BE2C (cell line): ENCODE results near the gene ATP2B3.

Source experiments
- DNase-seq: peaks from one replicate; pipeline ENCODE4 v3.0.0-alpha.2; 2020
- H3K27me3 ChIP-seq: fragments of 250-450 bp; sonication (Bioruptor Pico); 2 replicates; pipeline ENCODE4 v1.5.1; 2020; ENCODE audit warnings: mild to moderate bottlenecking
- H3K36me3 ChIP-seq: fragments of 250-450 bp; sonication (Bioruptor Pico); 2 replicates; pipeline ENCODE4 v1.5.1; 2020; ENCODE audit warnings: mild to moderate bottlenecking
- H3K4me1 ChIP-seq: fragments of 250-450 bp; sonication (Bioruptor Pico); 2 replicates; pipeline ENCODE4 v1.5.1; 2020
- H3K4me3 ChIP-seq: 2 replicates; pipeline ENCODE4 v1.5.1; 2011; ENCODE audit warnings: low read depth, low read length
- H3K9me3 ChIP-seq: fragments of 250-450 bp; sonication (Bioruptor Pico); 2 replicates; pipeline ENCODE4 v1.5.1; 2020
- CTCF ChIP-seq: IDR thresholded peaks from 2 replicates; pipeline ENCODE4 v1.5.1; 2012; ENCODE audit warnings: mild to moderate bottlenecking, low read depth, low read length

ATP2B3 gene

GRCh38 chrX:153576239-153576870, 58.9 kb downstream of the ATP2B3 start:
- H3K4me1 ChIP-seq: no peaks in the 10 kb centered on the region
- H3K4me3 ChIP-seq: no peak overlapping the region
- no peaks in the 10 kb centered on the region for H3K36me3 ChIP-seq
- no peaks in the 10 kb centered on the region for H3K9me3 ChIP-seq
- H3K27me3 ChIP-seq: no peaks in the 10 kb centered on the region
- no peak for TF ChIP-seq CTCF
- DNase-seq: peak; percentile 18

GRCh38 chrX:153576961-153577360, 59.5 kb downstream of the ATP2B3 start:
- Histone ChIP-seq H3K27me3 (no peaks in the 10 kb centered on the region), H3K36me3 (no peaks in the 10 kb centered on the region), H3K9me3 (no peaks in the 10 kb centered on the region), H3K4me1 (no peaks in the 10 kb centered on the region), H3K4me3 (no peak overlapping the region)
- DNase-seq: no peak
- TF ChIP-seq CTCF: no peak

- DNase-seq: no peak
- no peaks in the 10 kb centered on the region for H3K9me3 ChIP-seq
- H3K4me3 ChIP-seq: no peak overlapping the region
- H3K4me1 ChIP-seq: no peaks in the 10 kb centered on the region
- peak; percentile 19; the same call in 1 of the 2 replicates for TF ChIP-seq CTCF
- H3K36me3 ChIP-seq: no peaks in the 10 kb centered on the region
- no peaks in the 10 kb centered on the region for H3K27me3 ChIP-seq
Measured at GRCh38 chrX:153578200-153578835, 60.9 kb downstream of the ATP2B3 start.

GRCh38 chrX:153578889-153579288, 61.4 kb downstream of the ATP2B3 start:
- no peaks in the 10 kb centered on the region for H3K4me1 ChIP-seq
- H3K9me3 ChIP-seq: no peaks in the 10 kb centered on the region
- no peaks in the 10 kb centered on the region for H3K36me3 ChIP-seq
- H3K4me3 ChIP-seq: no peak overlapping the region
- TF ChIP-seq CTCF: no peak
- DNase-seq: no peak
- no peaks in the 10 kb centered on the region for H3K27me3 ChIP-seq

GRCh38 chrX:153580700-153581386, 63.4 kb downstream of the ATP2B3 start:
- Histone ChIP-seq H3K4me1 (no peaks in the 10 kb centered on the region), H3K36me3 (no peaks in the 10 kb centered on the region), H3K27me3 (no peaks in the 10 kb centered on the region), H3K4me3 (no peak overlapping the region), H3K9me3 (no peaks in the 10 kb centered on the region)
- TF ChIP-seq CTCF: 0 out of 2 replicates have a peak, but pooled peaks have one; percentile 21
- DNase-seq: no peak

- TF ChIP-seq CTCF: no peak
- Histone ChIP-seq H3K4me1 (no peaks in the 10 kb centered on the region), H3K36me3 (no peaks in the 10 kb centered on the region), H3K27me3 (no peaks in the 10 kb centered on the region), H3K4me3 (no peak overlapping the region), H3K9me3 (no peaks in the 10 kb centered on the region)
- DNase-seq: peak; percentile 66
Measured at GRCh38 chrX:153582896-153583295, 65.5 kb downstream of the ATP2B3 start.
